ENCODE measurements around the gene CACNA1E. TPM values are rescaled to one million over a fixed set of nuclear protein-coding genes. Genes with fewer than 3 reads are reported as not detected.

Gene CACNA1E
- total RNA-seq, 1 experiment from 2014 or later = 0.05 TPM

DNA sequence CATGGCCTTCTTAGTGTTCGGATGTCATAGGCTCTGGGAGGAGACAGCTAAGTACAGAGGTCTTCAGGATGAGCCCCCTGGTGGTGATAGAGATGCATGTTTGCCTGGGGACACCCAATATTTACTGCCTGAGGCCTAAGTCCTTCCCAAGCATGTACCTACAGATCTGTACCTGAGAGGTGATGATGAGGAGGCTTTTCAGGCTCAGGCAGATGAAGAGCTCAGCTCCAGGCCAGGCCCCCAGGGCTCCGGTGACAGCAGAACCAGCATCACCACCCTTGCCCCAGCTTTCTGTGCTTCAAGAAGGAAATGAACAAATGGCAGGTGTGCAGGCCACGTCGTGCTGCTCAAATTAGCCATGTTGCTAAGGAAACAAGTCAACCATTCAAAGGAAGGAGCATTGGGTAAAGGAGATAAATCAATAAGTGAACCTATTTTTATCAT is 21.1 kb downstream of the CACNA1E start:
- intact Hi-C loops (cut with micrococcal nuclease) = no loop called here
- Mint-ChIP-seq H3K27me3 (ENCODE audit: insufficient read depth, unreplicated experiment) (peaks cover 26% of the 10 kb centered on the region), H3K36me3 (ENCODE audit: insufficient read depth, unreplicated experiment) (no peaks in the 10 kb centered on the region), H3K4me3 (ENCODE audit: unreplicated experiment) (no peak overlapping the region), H3K9me3 (ENCODE audit: unreplicated experiment) (no peaks in the 10 kb centered on the region), H3K4me1 (ENCODE audit: insufficient read depth, unreplicated experiment) (no peaks in the 10 kb centered on the region), H3K27ac (ENCODE audit: low read depth, unreplicated experiment) (no peak overlapping the region)
- TF ChIP-seq, protein P1, sequence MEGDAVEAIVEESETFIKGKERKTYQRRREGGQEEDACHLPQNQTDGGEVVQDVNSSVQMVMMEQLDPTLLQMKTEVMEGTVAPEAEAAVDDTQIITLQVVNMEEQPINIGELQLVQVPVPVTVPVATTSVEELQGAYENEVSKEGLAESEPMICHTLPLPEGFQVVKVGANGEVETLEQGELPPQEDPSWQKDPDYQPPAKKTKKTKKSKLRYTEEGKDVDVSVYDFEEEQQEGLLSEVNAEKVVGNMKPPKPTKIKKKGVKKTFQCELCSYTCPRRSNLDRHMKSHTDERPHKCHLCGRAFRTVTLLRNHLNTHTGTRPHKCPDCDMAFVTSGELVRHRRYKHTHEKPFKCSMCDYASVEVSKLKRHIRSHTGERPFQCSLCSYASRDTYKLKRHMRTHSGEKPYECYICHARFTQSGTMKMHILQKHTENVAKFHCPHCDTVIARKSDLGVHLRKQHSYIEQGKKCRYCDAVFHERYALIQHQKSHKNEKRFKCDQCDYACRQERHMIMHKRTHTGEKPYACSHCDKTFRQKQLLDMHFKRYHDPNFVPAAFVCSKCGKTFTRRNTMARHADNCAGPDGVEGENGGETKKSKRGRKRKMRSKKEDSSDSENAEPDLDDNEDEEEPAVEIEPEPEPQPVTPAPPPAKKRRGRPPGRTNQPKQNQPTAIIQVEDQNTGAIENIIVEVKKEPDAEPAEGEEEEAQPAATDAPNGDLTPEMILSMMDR (IDR thresholded peaks at IDR 0.05; ENCODE audit: unreplicated experiment) = no peak
- BruUV-seq (replicated peaks) = no TSS peak
- peak; percentile 42 for DNase-seq (ENCODE audit: unreplicated experiment)
- ChIA-PET POLR2A (interaction anchor here (1.2 kb wide), 1 partner anchor 14 kb away, joined by 4 read pairs; no protein-coding TSS in a partner anchor), CTCF (no interaction called here)

DNA sequence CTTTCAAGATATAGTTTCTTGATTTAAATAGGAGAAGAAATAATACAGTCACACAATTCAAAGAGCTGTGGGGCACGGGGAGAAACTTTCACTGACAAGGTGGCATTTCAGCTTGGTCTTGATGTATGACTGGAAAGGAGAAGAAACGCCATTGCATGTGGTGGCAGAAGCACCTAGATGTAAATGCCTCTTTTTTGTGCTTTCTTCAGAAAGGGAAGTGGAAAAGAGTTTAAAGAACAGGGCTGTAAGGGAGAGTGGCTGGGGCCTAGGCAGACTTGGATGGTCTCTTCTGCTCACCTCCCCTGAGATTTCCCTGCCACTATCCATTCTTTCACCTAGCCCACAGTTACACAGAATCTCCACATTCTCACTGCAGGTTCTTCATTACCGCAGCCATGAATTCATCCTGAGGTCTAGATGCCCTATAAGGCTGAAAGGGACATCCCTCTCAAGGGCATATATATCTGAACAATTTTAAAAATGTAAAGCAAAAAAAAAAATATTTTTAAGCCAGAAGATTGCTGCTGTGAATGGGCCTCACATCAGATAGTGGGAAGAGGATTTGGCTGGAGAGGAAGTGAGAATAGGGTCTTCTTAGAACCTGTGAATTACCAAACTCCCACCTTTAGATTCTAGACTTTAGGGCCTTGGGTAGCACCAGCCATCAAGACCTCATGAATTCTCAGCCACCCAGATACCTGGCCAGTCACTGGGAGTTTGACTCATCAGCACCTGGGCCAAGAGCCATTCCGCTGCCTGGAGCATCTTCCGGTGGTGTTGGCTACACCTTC is 23.4 kb downstream of the CACNA1E start:
- intact Hi-C loops (cut with micrococcal nuclease) = no loop called here
- BruUV-seq (replicated peaks) = no TSS peak
- TF ChIP-seq, protein P1 (IDR thresholded peaks at IDR 0.05; ENCODE audit: unreplicated experiment) = no peak

DNA sequence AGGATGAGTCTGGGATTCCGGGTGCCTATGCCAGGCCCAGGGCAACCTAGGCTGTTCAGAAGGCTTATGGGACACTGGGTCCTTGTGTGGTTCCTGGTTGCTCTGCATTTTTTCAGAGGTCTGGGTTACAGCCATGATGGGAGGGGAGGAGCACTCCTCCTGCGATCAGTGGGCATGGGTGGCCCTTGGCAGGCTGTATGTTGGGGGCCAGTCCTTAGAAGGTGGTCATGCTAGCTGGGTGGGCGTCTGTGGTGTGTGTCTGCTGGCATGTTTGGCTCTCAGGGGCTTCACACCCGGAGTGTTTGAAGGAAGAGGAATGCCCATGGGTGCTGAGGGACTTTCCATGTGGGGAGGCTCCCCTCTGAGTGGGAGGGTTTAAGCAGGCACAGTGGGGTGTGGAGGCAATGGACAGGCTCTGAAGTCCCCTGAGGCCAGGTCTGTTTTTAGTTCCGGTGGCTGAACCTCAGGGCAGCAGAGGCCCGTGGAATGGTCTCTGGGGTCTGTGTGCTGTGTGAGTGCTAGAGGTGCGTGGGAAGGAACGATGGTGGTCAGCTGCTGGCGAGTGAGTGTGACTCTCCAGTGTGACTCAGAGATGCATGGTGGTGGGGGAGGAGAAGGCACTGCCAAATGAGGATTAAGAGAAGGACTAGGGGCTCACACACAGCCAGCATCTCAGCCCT is 25.3 kb downstream of the CACNA1E start:
- no peak overlapping the region for H3K4me3 Mint-ChIP-seq (ENCODE audit: unreplicated experiment)
- no peaks in the 10 kb centered on the region for H3K36me3 Mint-ChIP-seq (ENCODE audit: insufficient read depth, unreplicated experiment)
- ChIA-PET CTCF (interaction anchor here (0.6 to 0.7 kb wide), 2 partner anchors 17 to 29 kb away, joined by 3 to 5 read pairs; no protein-coding TSS in a partner anchor), POLR2A (no interaction called here)
- BruUV-seq (replicated peaks) = no TSS peak
- no peak for DNase-seq (ENCODE audit: unreplicated experiment)
- no peaks in the 10 kb centered on the region for H3K9me3 Mint-ChIP-seq (ENCODE audit: unreplicated experiment)
- H3K27me3 Mint-ChIP-seq (ENCODE audit: insufficient read depth, unreplicated experiment) = peaks cover 11% of the 10 kb centered on the region
- TF ChIP-seq, protein P1 (IDR thresholded peaks at IDR 0.05; ENCODE audit: unreplicated experiment) = no peak
- H3K27ac Mint-ChIP-seq (ENCODE audit: low read depth, unreplicated experiment) = no peak overlapping the region
- no peaks in the 10 kb centered on the region for H3K4me1 Mint-ChIP-seq (ENCODE audit: insufficient read depth, unreplicated experiment)
- intact Hi-C loops (cut with micrococcal nuclease) = no loop called here

More for the DNA sequence above, 23.4 kb downstream of the CACNA1E start:
- H3K9me3 Mint-ChIP-seq (ENCODE audit: unreplicated experiment) = no peaks in the 10 kb centered on the region
- H3K27me3 Mint-ChIP-seq (ENCODE audit: insufficient read depth, unreplicated experiment) = peaks cover 13% of the 10 kb centered on the region
- POLR2A ChIA-PET = no interaction called here
- CTCF ChIA-PET = no interaction called here
- no peaks in the 10 kb centered on the region for H3K4me1 Mint-ChIP-seq (ENCODE audit: insufficient read depth, unreplicated experiment)
- peak; percentile 30 for DNase-seq (ENCODE audit: unreplicated experiment)
- no peak overlapping the region for H3K4me3 Mint-ChIP-seq (ENCODE audit: unreplicated experiment)
- H3K36me3 Mint-ChIP-seq (ENCODE audit: insufficient read depth, unreplicated experiment) = no peaks in the 10 kb centered on the region
- no peak overlapping the region for H3K27ac Mint-ChIP-seq (ENCODE audit: low read depth, unreplicated experiment)

DNA sequence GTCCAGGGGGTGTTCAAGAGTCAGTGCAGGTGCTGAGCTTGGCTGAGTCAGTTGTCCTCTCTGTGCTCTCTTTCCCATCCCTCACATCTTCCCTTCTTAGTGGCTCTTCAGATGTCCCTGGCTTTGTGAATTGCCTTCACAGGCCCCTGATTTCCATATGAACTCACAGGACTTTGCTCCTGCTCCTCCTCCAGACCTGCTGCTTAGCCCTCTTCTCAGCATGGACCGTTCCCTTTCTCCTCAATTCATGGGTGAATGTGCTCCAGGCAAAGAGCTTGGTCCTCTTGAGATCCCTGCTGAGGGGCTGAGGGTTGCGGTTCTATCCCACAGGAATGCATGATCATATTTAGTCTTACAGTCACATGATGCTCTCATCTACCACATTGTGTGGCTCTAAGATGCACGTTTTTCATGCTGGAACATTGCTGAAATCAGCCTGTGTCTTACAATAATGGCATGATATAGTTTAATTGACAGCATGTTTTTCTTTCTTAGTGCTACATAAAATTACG is 30.5 kb downstream of the CACNA1E start:
- Mint-ChIP-seq H3K27me3 (ENCODE audit: insufficient read depth, unreplicated experiment) (peaks cover 11% of the 10 kb centered on the region), H3K27ac (ENCODE audit: low read depth, unreplicated experiment) (no peak overlapping the region), H3K4me1 (ENCODE audit: insufficient read depth, unreplicated experiment) (no peaks in the 10 kb centered on the region), H3K9me3 (ENCODE audit: unreplicated experiment) (no peaks in the 10 kb centered on the region), H3K36me3 (ENCODE audit: insufficient read depth, unreplicated experiment) (no peaks in the 10 kb centered on the region), H3K4me3 (ENCODE audit: unreplicated experiment) (no peak overlapping the region)
- TF ChIP-seq, protein P1 (IDR thresholded peaks at IDR 0.05; ENCODE audit: unreplicated experiment) = no peak
- POLR2A ChIA-PET = interaction anchor here (0.6 to 0.7 kb wide), 2 partner anchors 11 to 300 kb away, joined by 3 read pairs; no protein-coding TSS in a partner anchor
- intact Hi-C loops (cut with micrococcal nuclease) = no loop called here
- BruUV-seq (replicated peaks) = no TSS peak
- DNase-seq (ENCODE audit: unreplicated experiment) = no peak
- CTCF ChIA-PET = interaction anchor here (1.1 kb wide), 1 partner anchor 9 kb away, joined by 3 read pairs; no protein-coding TSS in a partner anchor

Data from MCF 10A (cell line).